HG03342 (cell line): ENCODE results near the gene C19orf44.

Experiments used
- ATAC-seq: cut with Tn5 transposase; IDR thresholded peaks from one replicate; pipeline ENCODE4 v1.9.1; 2021; ENCODE audit warnings: mild to moderate bottlenecking, moderate library complexity; ENCODE audit not compliant: unreplicated experiment

C19orf44 gene

DNA sequence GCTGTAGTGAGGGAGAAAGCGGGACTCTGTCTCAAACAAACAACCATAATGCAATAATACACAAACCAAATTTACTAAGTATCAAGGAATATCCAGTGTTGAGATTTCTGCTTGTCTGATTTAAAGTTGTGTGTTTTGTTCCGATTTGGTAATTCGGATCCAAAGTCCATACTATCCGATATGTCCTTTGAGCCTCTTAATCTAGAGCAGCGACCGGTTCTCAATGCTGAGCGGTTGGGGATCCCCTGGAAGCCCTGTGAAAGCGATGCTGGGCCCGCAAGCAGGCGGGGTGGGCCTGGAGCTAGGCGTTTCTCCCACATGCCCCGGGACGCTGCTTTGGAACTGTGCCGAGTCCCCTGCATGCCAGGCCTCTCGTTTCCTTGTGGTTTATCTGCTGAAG, 20.2 kb downstream of the C19orf44 start:
- no peak for ATAC-seq

DNA sequence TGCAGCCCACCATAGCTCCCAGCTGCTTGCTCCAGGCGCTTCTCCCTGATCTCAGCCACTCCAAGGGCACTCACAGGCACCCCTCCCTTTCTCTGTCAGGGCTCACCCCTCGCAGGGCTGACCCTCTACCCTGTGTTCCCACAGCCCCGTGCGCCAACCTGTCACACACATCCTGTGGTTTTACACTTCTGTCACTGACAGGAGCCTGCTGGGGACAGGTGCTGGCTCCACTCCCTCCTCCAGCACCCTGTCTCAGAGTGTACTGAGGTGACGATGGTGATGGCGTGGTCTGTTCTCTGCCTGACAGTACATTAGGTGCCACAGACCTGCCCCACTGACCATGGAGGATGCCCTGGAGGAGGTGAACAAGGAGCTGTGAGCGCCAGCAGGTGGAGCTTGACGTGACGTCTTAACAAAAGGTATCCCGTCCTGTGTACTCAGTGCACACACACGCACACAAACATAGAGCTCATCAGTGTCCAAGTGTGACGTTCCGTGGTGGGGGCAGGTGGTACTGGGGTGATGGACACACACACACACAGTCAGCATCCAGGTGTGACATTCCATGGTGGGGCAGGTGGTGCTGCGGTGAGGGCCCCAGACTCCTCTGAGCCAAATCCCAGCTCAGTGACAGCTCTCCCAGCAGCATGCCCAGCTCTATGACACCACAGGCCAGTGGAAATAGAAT, 20.9 kb downstream of the C19orf44 start:
- ATAC-seq: no peak

DNA sequence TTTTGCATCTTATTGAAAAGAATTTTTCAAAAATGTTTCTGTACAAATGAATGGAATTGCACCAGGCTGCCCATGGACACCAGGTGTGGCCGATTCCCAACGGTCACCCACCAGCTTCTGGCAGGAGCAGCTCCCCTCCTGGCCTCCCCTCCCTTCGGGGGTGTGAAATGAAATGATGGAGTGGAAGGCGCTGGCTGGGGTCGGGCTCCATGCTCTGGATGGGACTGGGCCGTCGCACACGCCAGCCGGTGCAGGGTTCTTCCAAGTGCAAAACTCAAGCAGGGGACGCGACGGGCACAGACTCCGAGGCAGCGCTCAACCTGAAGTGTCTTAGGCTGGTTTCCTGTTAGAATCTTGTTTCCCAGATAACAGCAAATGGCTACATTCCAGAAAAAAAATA, 21.9 kb downstream of the C19orf44 start:
- no peak for ATAC-seq

DNA sequence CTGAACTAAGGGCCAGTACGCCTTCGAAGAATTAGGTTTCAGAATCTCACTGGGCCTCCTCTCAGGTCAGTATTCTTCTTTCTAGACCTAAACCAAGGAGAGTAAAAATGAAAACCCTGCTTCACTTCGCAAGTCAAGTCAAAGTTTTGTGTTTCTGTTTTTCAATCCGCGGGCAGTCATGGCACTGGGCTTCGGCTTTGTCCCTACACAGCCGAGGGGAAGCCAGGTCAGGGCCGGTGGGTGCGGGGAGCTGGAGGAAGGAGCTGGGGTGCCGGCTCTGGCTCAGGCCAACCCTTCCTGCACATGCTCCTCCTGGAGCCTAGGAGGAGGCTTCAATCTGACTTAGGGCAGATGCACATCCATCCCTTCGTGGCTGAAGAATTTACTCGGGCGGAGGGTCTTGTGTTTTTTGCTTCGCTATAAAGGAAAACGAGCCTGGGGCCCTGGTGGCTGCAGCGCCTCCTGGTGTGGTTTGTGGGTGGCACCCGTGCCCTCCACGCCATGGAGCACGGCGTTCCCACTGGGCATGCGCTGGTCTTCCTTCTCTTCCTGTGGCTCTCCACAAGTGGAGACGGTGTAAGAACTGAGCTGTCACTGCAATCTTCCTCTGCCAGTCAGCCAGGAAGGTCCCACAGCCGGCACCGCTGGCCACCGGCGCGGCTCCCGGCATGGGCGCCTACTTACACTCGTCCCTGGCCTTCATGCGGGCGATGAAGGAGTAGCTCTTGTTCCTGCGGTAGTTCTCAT, 22.5 kb downstream of the C19orf44 start:
- ATAC-seq: no peak

DNA sequence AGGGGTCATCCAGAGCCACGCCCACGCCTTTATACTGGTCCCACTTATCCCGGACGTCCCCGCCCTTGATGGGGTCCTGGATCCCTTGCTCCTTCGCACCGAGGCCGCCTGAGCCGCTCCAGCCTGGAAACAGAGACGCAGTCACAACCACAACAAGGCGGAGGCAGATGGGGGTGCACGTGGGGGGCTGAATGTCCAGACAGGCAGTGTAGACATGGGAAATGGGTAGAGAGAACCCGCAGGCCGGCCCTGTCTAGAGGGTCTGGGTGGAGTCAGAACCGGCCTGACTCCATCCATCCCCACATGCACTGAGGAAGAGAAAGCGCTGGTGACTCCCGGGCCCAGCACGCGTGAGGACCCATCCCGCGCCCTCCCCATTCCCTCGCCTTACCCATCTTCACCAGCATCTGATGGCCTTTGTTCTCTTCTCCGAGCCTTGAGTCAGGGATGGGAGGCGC, 23.1 kb downstream of the C19orf44 start:
- ATAC-seq: no peak

DNA sequence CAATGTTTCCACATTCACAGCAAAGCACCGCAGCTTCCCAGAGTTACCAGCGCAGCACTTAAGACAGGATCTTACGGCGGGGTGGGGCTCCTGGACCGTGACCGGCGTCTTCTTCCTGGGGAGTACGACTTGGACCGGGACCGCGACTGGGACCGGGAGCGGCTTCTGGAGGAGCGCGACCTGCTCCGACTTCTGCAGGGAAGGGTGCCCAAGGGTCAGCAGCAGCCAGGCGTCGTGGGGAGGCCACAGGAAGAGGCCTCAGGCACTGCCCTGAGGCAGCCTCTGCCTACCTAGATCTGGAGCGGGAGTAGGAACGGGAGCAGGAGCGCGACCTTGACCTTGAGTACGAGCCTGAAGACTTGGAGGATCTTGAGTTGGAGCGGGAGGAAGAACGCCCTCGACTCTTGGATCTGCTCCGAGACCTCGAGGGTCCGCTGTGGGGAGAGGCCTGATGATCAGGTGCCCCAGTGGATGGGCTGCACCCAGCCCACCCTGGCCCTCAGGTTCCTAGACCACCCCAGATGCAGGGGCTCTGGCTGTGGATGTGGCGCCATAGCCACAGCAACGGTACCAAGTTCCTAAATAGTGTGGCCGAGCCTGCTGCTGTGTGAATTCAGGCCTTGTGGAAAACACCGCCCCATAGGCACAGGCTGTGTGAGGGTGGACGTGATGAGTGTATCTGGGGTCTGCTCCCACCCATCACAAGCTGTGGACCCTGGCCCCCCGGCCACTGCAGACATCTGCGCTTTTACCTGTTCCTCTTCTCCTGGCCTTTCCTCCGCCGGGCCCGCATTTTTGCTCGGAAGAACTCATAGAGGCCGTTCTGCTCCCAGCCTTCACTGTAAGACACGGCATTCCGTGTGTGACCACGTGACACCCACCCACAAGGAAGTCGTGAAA, 24.1 kb downstream of the C19orf44 start:
- no peak for ATAC-seq

DNA sequence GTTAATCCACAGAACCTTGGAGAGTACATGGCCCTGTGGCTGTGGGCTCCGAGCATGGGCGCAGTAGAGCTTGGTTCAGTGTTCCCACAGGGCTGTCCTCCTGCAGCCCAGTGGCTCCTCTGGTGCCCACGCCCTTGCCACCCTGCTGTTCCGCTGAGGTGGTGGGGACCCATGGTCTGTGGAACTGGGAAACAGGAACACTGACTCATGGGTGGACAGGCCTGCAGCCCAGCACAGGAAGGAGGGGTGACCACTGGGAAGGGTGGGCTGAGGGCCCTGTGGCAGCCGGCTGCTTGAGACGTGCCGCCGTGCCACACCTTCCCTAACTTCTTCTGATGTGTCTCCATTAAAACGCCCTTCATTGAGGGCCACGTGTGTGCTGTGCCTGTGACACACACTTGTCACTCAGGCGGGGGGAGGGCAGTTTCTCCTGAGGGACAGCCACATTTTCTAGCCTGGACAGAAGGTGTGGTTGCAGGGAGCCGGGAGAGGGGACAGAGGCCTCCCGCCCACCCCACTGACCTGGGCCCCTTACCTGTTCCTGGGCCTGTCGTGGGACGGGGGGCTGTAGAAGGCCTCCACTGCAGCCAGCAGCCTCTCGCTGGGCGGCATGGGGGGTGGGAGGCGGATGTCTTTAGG, 24.9 kb downstream of the C19orf44 start:
- ATAC-seq: no peak

DNA sequence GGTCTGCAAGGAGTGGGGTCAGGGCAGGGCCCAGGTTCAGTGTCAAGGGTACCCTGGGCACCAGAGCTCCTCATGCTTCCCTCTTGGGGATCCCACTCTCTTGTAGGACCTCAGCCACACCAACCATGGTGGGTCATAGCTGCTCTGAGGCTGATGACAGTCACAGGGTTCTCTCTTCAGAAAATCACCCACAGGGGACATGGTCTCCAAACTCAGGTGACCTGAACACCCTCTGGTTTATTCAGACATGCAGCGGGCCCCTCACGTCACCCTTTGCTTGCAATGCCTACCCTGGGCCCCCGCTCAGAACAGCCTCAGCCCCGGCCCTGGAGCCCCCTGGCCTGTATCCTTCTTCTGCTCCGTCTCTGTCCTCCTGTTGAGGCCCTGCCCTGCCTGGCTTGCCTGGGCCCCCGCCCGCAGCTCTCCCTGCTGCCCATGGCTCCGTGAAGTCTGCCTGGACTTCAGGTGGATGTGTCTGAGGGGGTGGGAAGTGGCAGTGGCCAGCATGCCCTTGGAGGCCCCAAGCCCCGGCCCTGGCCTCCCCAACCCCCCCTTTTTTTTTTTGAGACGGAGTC, 25.6 kb downstream of the C19orf44 start:
- no peak for ATAC-seq

DNA sequence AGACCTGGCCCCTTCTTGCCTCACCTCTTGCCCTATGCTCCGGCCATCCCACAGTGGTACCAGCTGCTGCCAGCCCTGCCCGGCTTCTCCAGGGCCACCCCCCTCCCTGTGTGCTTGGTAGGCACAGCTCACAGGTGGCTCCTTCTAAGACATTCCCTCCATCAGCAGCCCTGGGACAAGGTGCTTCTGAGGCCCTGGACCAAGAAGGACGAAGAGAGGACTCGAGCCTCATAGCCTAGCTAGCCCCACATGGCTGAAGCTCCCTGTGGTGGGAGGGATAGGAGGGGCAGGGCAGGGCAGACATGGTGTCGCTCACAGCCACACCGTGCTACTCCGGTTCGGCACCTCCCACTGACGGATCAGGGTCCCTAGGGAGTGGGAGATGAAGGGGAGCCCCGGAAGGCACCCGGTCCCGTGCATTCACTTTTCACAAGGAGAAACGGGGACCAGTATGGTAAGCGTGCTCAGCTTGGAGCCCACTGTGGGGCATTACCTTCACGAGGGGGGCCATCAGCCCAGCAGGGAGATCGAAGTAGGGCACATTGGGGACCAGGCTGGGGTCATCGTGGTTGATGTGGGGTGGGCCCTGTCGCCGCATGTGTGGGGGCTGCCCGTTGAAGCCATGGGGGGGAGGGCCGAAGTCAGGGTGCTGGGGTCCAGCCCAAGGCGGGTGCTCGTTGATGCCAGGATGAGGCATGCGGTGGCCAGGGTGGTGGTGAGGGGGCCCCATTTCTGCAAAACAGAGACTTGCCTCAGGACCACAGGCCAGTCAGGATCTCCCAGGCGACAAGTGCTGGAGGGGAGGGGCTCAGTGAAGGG, 26.6 kb downstream of the C19orf44 start:
- no peak for ATAC-seq

DNA sequence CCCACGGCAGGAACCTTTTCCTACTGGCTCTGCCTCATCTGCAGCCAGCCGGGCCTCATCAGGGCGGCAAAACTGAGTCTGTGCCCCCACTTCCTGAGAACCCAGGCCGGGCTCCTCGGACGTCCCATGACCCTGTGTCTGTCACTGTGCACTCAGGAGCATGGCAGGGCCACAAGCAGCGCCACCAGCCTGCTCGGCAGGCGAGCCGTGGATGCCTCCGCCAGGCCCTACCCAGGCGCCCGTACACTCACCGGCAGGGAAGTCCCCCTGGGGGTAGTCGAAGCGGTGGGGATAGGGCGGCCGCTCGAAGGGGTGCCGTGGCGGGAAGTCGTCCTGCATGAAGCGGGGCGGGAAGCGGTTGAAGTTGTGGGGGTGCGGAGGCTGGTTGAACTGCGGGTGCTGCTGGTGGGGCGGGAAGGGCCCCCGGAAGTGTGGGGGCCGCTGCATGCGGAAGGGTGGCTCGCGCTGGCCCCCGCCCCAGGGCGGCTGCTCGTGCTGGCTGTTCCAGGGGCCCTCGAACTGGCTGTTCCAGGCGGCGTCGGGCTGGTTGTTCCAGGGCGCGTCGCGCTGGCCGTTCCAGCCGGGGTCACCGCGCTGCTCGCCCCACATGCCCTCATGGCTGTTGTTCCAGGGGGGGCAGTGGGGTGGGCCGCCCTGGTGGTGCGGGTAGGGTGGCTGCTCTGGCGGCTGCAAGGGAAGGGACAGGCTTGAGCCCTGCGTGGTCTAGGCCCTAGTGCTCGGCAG, 29.0 kb downstream of the C19orf44 start:
- no peak for ATAC-seq

DNA sequence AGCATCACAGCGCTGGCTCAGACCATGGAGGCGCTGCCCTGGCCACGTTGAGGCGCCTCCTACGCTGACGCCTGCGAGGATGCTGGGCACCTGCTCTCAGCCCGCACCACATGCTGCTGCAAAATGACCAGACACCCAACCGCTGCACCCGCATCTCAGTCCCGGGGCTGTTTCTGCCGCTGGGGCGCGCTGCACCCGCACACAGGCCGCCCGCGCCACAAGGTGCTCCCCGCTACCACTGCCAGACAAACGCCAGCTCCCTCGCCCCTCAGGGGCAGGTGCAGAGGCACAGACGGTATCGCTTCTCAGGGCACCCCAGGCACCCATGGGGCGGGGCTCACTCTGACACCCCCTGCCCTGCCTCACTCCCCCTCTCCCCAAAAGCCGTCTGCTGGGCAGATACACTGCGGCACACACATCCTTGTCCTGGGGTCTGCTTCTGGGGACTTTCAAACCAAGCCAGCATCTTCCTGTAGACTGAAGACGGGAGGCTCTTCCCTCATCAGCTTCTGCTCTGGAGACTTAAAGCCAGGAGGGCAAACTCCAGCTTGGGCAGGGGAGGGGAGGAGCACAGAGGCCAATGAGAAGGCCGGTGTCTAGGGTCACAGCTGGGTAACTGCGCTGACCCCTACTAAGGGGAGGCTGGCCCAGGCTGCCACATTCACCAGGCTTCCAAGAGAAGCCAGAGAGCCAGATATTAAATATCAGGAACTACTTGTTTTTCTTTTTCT, 29.7 kb downstream of the C19orf44 start:
- ATAC-seq: no peak

DNA sequence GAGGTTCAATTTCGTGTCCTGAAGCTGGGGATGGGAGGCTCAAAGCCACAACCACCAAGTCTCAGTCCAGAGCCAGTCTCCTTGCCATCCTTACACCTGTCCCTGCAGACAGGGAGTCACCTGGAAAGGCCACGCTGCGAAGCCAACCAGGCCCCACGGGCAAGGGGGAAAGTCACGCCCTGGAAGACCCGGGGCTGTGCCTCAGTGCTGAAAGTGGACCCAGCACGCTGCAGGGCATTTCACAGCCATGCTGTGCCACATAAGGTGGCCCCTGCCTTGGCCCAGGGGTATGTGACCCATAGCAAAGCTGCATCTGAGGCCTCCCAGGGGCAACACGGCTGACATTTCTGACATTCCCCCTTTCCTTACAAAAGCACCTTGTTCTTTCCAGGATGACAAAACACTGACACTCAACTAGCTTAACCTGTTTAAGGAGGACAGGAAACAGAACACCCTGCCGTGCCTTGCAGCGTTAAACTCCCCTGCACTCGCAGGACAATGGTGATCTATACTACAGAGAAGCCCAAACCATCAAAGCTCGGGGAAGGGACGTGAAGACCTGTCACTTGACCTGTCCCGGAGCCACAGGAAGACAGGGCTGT, 31.2 kb downstream of the C19orf44 start:
- ATAC-seq: no peak

DNA sequence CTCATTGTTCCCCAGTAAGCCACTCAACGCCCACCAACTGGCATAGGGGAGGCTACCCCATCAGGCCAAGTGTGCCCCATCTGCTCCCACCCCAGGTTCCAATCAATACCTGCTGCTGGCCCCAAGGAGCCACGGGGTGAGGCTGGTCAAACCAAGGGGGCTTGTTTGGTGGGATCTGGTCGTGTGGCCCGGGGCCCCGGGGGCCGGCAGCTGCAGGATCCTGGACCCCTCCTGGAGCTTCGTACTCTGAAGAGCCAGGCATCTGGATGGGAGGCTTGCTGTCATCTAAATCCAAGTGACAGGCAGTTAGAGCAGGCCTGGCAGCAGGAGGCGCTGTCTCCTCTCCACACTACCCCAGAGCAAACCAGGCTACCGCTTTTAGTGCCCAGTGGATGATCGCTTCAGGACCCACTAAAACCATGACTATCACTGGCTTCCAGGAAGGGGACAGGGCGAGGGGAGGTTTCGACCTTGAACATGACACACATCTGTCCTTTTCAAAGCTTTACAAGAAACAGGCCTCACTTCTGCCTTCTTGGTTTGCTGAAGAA, 31.9 kb downstream of the C19orf44 start:
- ATAC-seq: no peak

DNA sequence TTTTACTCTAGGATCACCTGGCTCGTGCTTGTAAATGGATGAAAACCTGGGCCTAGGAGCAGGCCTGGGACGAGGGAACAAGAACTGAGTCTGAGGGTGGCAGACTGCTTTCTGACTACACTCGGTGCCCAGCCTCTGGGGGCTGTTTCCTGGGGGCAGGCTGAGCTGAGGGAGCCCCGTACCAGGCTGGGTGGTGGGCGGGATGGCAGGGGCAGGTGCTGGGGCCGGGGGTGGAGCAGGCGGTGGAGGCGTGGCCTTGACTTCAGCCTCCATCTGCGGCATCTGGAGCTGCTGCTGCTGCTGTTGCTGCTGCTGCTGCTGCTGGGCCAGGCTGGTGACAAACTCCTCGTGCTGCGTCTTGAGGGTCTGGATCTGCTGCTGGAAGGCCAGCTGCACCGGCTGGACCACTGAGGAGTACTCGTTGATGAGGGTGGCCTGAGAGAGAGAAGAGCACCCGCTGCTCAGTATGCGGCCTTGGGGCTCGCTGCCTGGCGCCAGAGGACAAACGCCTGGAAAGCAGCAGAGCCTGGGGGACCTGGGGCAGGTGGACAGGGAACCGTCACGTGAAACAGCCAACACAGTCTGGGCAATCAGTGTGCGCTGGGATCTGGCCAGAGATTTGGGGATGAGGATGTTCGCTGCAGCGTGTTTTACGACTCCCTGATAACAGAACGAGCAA, 33.4 kb downstream of the C19orf44 start:
- ATAC-seq: no peak

DNA sequence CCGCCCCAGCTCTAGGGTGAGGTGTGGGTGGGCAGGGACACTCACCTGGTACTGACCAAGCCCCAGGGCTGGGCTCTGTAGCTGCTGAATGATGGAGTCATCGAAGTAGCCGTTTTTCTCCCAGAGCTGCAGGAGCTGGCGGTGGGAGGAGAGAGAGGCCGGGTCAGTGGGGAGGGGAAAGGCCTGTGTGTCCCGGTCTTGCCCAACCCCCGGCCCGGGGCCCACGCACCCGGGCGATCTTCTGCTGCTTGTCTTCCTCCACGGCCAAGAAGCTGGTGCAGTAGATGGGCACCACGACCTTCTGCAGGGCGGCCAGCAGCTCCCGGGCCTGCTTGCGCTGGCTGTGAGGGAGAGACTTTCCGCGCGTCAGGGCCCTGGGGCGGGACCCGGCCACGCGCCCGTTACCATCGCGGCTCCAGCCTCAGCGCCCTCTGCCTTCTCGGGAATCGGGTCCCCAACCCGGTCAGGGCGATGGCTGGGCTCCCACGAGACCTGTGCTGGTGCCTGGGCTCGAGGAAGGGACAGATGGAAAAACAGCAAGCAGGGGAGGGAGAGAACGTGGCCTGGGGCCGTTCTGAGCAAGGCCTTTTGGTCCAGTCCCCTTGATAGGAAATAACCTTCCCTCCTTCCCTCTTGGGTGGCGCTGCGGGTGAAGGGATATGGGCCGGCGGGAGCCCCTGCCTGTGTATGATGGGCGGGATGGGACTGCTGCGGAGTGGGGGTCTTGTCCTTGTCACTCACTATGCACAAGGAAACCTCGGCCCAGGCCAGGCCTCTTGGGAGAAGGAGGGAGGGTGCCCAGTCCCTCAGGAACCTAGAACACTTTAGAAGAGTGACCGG, 34.6 kb downstream of the C19orf44 start:
- ATAC-seq: no peak

DNA sequence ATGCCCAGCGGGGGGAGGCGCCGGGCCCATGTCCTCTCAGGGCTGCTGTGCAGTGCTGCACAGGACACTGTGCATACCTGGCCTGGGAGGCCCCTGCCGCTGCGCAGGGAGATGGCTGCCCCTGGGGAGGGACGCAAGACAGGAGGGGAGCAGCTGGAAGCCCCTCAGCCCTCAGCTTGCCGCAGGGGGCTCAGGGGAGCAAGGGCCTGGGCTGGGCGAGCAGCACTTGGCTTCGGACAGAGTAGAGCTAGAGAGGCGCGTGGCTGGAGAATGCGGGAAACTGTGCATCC, 35.1 kb downstream of the C19orf44 start:
- no peak for ATAC-seq
